ENCODE data around the gene GALNT17.

The GALNT17 gene

GRCh38 chr7:71691538-71691937, 559.6 kb downstream of the GALNT17 start:
- Histone ChIP-seq H3K4me1 (ENCODE audit: control insufficient read depth in 2 of 2, insufficient read depth in 2 of 2, low read length in 2 of 2) (no peaks in the 10 kb centered on the region), H3K9ac (ENCODE audit: low read depth in 1 of 2, low read length in 2 of 2) (no peak overlapping the region), H3K27me3 (ENCODE audit: control insufficient read depth in 2 of 2, insufficient read depth in 2 of 2, low read length in 2 of 2) (no peaks in the 10 kb centered on the region), H3K4me3 (ENCODE audit: low read length in 2 of 2) (no peak overlapping the region), H3K9me3 (ENCODE audit: control insufficient read depth in 2 of 2, low read length in 2 of 2) (no peaks in the 10 kb centered on the region), H3K36me3 (ENCODE audit: control insufficient read depth in 2 of 2, insufficient read depth in 2 of 2, low read length in 2 of 2) (no peaks in the 10 kb centered on the region), H3K27ac (ENCODE audit: low read depth in 2 of 2, low read length in 2 of 2) (no peak overlapping the region)

- Histone ChIP-seq H3K4me3 (ENCODE audit: low read length in 2 of 2) (no peak overlapping the region), H3K27me3 (ENCODE audit: control insufficient read depth in 2 of 2, insufficient read depth in 2 of 2, low read length in 2 of 2) (no peaks in the 10 kb centered on the region), H3K27ac (ENCODE audit: low read depth in 2 of 2, low read length in 2 of 2) (no peak overlapping the region), H3K9ac (ENCODE audit: low read depth in 1 of 2, low read length in 2 of 2) (no peak overlapping the region), H3K36me3 (ENCODE audit: control insufficient read depth in 2 of 2, insufficient read depth in 2 of 2, low read length in 2 of 2) (no peaks in the 10 kb centered on the region), H3K4me1 (ENCODE audit: control insufficient read depth in 2 of 2, insufficient read depth in 2 of 2, low read length in 2 of 2) (no peaks in the 10 kb centered on the region), H3K9me3 (ENCODE audit: control insufficient read depth in 2 of 2, low read length in 2 of 2) (no peaks in the 10 kb centered on the region)
Measured at GRCh38 chr7:71694665-71695064, 562.7 kb downstream of the GALNT17 start.

GRCh38 chr7:71695186-71695585, 563.2 kb downstream of the GALNT17 start:
- Histone ChIP-seq H3K27ac (ENCODE audit: low read depth in 2 of 2, low read length in 2 of 2) (no peak overlapping the region), H3K9me3 (ENCODE audit: control insufficient read depth in 2 of 2, low read length in 2 of 2) (no peaks in the 10 kb centered on the region), H3K4me1 (ENCODE audit: control insufficient read depth in 2 of 2, insufficient read depth in 2 of 2, low read length in 2 of 2) (no peaks in the 10 kb centered on the region), H3K4me3 (ENCODE audit: low read length in 2 of 2) (no peak overlapping the region), H3K9ac (ENCODE audit: low read depth in 1 of 2, low read length in 2 of 2) (no peak overlapping the region), H3K27me3 (ENCODE audit: control insufficient read depth in 2 of 2, insufficient read depth in 2 of 2, low read length in 2 of 2) (no peaks in the 10 kb centered on the region), H3K36me3 (ENCODE audit: control insufficient read depth in 2 of 2, insufficient read depth in 2 of 2, low read length in 2 of 2) (no peaks in the 10 kb centered on the region)

GRCh38 chr7:71696511-71696910, 564.6 kb downstream of the GALNT17 start:
- no peak overlapping the region for H3K9ac ChIP-seq (ENCODE audit: low read depth in 1 of 2, low read length in 2 of 2)
- H3K27ac ChIP-seq (ENCODE audit: low read depth in 2 of 2, low read length in 2 of 2), result no peak overlapping the region
- H3K4me3 ChIP-seq (ENCODE audit: low read length in 2 of 2), result no peak overlapping the region
- H3K36me3 ChIP-seq (ENCODE audit: control insufficient read depth in 2 of 2, insufficient read depth in 2 of 2, low read length in 2 of 2), result no peaks in the 10 kb centered on the region
- no peaks in the 10 kb centered on the region for H3K27me3 ChIP-seq (ENCODE audit: control insufficient read depth in 2 of 2, insufficient read depth in 2 of 2, low read length in 2 of 2)
- H3K9me3 ChIP-seq (ENCODE audit: control insufficient read depth in 2 of 2, low read length in 2 of 2), result no peaks in the 10 kb centered on the region
- no peaks in the 10 kb centered on the region for H3K4me1 ChIP-seq (ENCODE audit: control insufficient read depth in 2 of 2, insufficient read depth in 2 of 2, low read length in 2 of 2)

- H3K27ac ChIP-seq (ENCODE audit: low read depth in 2 of 2, low read length in 2 of 2), result no peak overlapping the region
- H3K9ac ChIP-seq (ENCODE audit: low read depth in 1 of 2, low read length in 2 of 2), result no peak overlapping the region
- H3K9me3 ChIP-seq (ENCODE audit: control insufficient read depth in 2 of 2, low read length in 2 of 2), result no peaks in the 10 kb centered on the region
- no peak overlapping the region for H3K4me3 ChIP-seq (ENCODE audit: low read length in 2 of 2)
- H3K27me3 ChIP-seq (ENCODE audit: control insufficient read depth in 2 of 2, insufficient read depth in 2 of 2, low read length in 2 of 2), result no peaks in the 10 kb centered on the region
- H3K36me3 ChIP-seq (ENCODE audit: control insufficient read depth in 2 of 2, insufficient read depth in 2 of 2, low read length in 2 of 2), result no peaks in the 10 kb centered on the region
- no peaks in the 10 kb centered on the region for H3K4me1 ChIP-seq (ENCODE audit: control insufficient read depth in 2 of 2, insufficient read depth in 2 of 2, low read length in 2 of 2)
Measured at GRCh38 chr7:71697400-71697799, 565.5 kb downstream of the GALNT17 start.

GRCh38 chr7:71705217-71705616, 573.3 kb downstream of the GALNT17 start:
- Histone ChIP-seq H3K4me3 (ENCODE audit: low read length in 2 of 2) (no peak overlapping the region), H3K27me3 (ENCODE audit: control insufficient read depth in 2 of 2, insufficient read depth in 2 of 2, low read length in 2 of 2) (no peaks in the 10 kb centered on the region), H3K27ac (ENCODE audit: low read depth in 2 of 2, low read length in 2 of 2) (no peak overlapping the region), H3K9me3 (ENCODE audit: control insufficient read depth in 2 of 2, low read length in 2 of 2) (no peaks in the 10 kb centered on the region), H3K36me3 (ENCODE audit: control insufficient read depth in 2 of 2, insufficient read depth in 2 of 2, low read length in 2 of 2) (no peaks in the 10 kb centered on the region), H3K4me1 (ENCODE audit: control insufficient read depth in 2 of 2, insufficient read depth in 2 of 2, low read length in 2 of 2) (no peaks in the 10 kb centered on the region), H3K9ac (ENCODE audit: low read depth in 1 of 2, low read length in 2 of 2) (no peak overlapping the region)

GRCh38 chr7:71705901-71706596, 574.1 kb downstream of the GALNT17 start:
- H3K4me3 ChIP-seq (ENCODE audit: low read length in 2 of 2), result no peak overlapping the region
- H3K9me3 ChIP-seq (ENCODE audit: control insufficient read depth in 2 of 2, low read length in 2 of 2), result no peaks in the 10 kb centered on the region
- H3K27me3 ChIP-seq (ENCODE audit: control insufficient read depth in 2 of 2, insufficient read depth in 2 of 2, low read length in 2 of 2), result no peaks in the 10 kb centered on the region
- H3K9ac ChIP-seq (ENCODE audit: low read depth in 1 of 2, low read length in 2 of 2), result no peak overlapping the region
- no peaks in the 10 kb centered on the region for H3K4me1 ChIP-seq (ENCODE audit: control insufficient read depth in 2 of 2, insufficient read depth in 2 of 2, low read length in 2 of 2)
- H3K27ac ChIP-seq (ENCODE audit: low read depth in 2 of 2, low read length in 2 of 2), result no peak overlapping the region
- H3K36me3 ChIP-seq (ENCODE audit: control insufficient read depth in 2 of 2, insufficient read depth in 2 of 2, low read length in 2 of 2), result no peaks in the 10 kb centered on the region

GRCh38 chr7:71706597-71706975, 574.6 kb downstream of the GALNT17 start:
- Histone ChIP-seq H3K9me3 (ENCODE audit: control insufficient read depth in 2 of 2, low read length in 2 of 2) (no peaks in the 10 kb centered on the region), H3K27me3 (ENCODE audit: control insufficient read depth in 2 of 2, insufficient read depth in 2 of 2, low read length in 2 of 2) (no peaks in the 10 kb centered on the region), H3K27ac (ENCODE audit: low read depth in 2 of 2, low read length in 2 of 2) (no peak overlapping the region)

GRCh38 chr7:71707041-71707440, 575.1 kb downstream of the GALNT17 start:
- Histone ChIP-seq H3K4me1 (ENCODE audit: control insufficient read depth in 2 of 2, insufficient read depth in 2 of 2, low read length in 2 of 2) (no peaks in the 10 kb centered on the region), H3K9ac (ENCODE audit: low read depth in 1 of 2, low read length in 2 of 2) (no peak overlapping the region), H3K4me3 (ENCODE audit: low read length in 2 of 2) (no peak overlapping the region), H3K27me3 (ENCODE audit: control insufficient read depth in 2 of 2, insufficient read depth in 2 of 2, low read length in 2 of 2) (no peaks in the 10 kb centered on the region), H3K27ac (ENCODE audit: low read depth in 2 of 2, low read length in 2 of 2) (no peak overlapping the region), H3K9me3 (ENCODE audit: control insufficient read depth in 2 of 2, low read length in 2 of 2) (no peaks in the 10 kb centered on the region), H3K36me3 (ENCODE audit: control insufficient read depth in 2 of 2, insufficient read depth in 2 of 2, low read length in 2 of 2) (no peaks in the 10 kb centered on the region)

More at GRCh38 chr7:71706597-71706975, 574.6 kb downstream of the GALNT17 start:
- H3K4me1 ChIP-seq (ENCODE audit: control insufficient read depth in 2 of 2, insufficient read depth in 2 of 2, low read length in 2 of 2), result no peaks in the 10 kb centered on the region
- no peak overlapping the region for H3K9ac ChIP-seq (ENCODE audit: low read depth in 1 of 2, low read length in 2 of 2)
- H3K4me3 ChIP-seq (ENCODE audit: low read length in 2 of 2), result no peak overlapping the region
- no peaks in the 10 kb centered on the region for H3K36me3 ChIP-seq (ENCODE audit: control insufficient read depth in 2 of 2, insufficient read depth in 2 of 2, low read length in 2 of 2)

GRCh38 chr7:71708710-71709109, 576.8 kb downstream of the GALNT17 start:
- H3K36me3 ChIP-seq (ENCODE audit: control insufficient read depth in 2 of 2, insufficient read depth in 2 of 2, low read length in 2 of 2), result no peaks in the 10 kb centered on the region
- H3K4me3 ChIP-seq (ENCODE audit: low read length in 2 of 2), result no peak overlapping the region
- H3K27me3 ChIP-seq (ENCODE audit: control insufficient read depth in 2 of 2, insufficient read depth in 2 of 2, low read length in 2 of 2), result no peaks in the 10 kb centered on the region
- no peak overlapping the region for H3K27ac ChIP-seq (ENCODE audit: low read depth in 2 of 2, low read length in 2 of 2)
- no peaks in the 10 kb centered on the region for H3K4me1 ChIP-seq (ENCODE audit: control insufficient read depth in 2 of 2, insufficient read depth in 2 of 2, low read length in 2 of 2)
- no peak overlapping the region for H3K9ac ChIP-seq (ENCODE audit: low read depth in 1 of 2, low read length in 2 of 2)
- H3K9me3 ChIP-seq (ENCODE audit: control insufficient read depth in 2 of 2, low read length in 2 of 2), result no peaks in the 10 kb centered on the region

GRCh38 chr7:71710442-71710841, 578.5 kb downstream of the GALNT17 start:
- Histone ChIP-seq H3K9ac (ENCODE audit: low read depth in 1 of 2, low read length in 2 of 2) (no peak overlapping the region), H3K27ac (ENCODE audit: low read depth in 2 of 2, low read length in 2 of 2) (no peak overlapping the region), H3K9me3 (ENCODE audit: control insufficient read depth in 2 of 2, low read length in 2 of 2) (no peaks in the 10 kb centered on the region), H3K4me3 (ENCODE audit: low read length in 2 of 2) (no peak overlapping the region), H3K4me1 (ENCODE audit: control insufficient read depth in 2 of 2, insufficient read depth in 2 of 2, low read length in 2 of 2) (no peaks in the 10 kb centered on the region), H3K36me3 (ENCODE audit: control insufficient read depth in 2 of 2, insufficient read depth in 2 of 2, low read length in 2 of 2) (no peaks in the 10 kb centered on the region), H3K27me3 (ENCODE audit: control insufficient read depth in 2 of 2, insufficient read depth in 2 of 2, low read length in 2 of 2) (no peaks in the 10 kb centered on the region)
